ENCODE results near the gene TRDMT1. TPM values are rescaled to one million over a fixed set of nuclear protein-coding genes. Genes with fewer than 3 reads are reported as not detected.

Gene TRDMT1
- total RNA-seq, 3 donors from 2014 or later (not counting 1 experiment from before 2014, with no cell fraction given) = 11.0 to 21.8 (median 14.4) TPM

DNA sequence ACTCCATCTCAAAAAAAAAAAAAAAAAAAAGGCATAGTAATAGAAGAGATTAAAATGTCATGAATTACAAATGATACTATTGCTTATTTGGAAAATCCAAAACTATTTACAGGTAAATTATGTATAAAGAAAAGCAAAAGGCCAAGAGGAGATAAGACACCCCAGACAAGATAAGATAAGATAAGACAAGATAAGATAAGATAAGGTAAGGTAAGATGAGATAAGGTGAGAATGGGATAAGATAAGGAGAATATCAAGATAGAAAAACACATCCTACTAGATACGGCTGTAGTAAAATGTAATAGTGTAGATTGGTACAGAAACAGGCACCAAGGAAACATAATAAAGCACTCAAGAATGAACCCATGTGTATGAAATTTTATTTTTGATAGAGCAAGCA lies 47.5 kb upstream of the TRDMT1 start:
- H3K27me3 ChIP-seq (ENCODE audit: control insufficient read depth, insufficient read depth, low read length) = no peaks in the 10 kb centered on the region
- H3K4me3 ChIP-seq (ENCODE audit: low read length) = no peak overlapping the region
- ATAC-seq = no peak
- Mint-ChIP-seq H3K27me3 (ENCODE audit: low read depth in 2 of 2) (peaks cover 9 to 17% of the 10 kb centered on the region in 2 donors), H3K4me1 (no peaks in the 10 kb centered on the region), H3K4me3 (no peak overlapping the region), H3K27ac (no peak overlapping the region), H3K9me3 (no peaks in the 10 kb centered on the region), H3K36me3 (no peaks in the 10 kb centered on the region)
- no CpG with 5 or more reads among the region's 1 CpG for WGBS (ENCODE audit: insufficient coverage)
- intact Hi-C loops (cut with micrococcal nuclease) = no loop called here
- no peak overlapping the region for H3K27ac ChIP-seq (ENCODE audit: low read length)
- H3K4me1 ChIP-seq (ENCODE audit: control insufficient read depth, insufficient read depth, low read length) = no peaks in the 10 kb centered on the region
- H3K36me3 ChIP-seq (ENCODE audit: control insufficient read depth, insufficient read depth, low read length) = no peaks in the 10 kb centered on the region
- no peak for TF ChIP-seq CTCF (IDR thresholded peaks at IDR 0.05)
- no peaks in the 10 kb centered on the region for H3K9me3 ChIP-seq (ENCODE audit: control insufficient read depth, insufficient read depth, low read length)
- no peak for DNase-seq

GRCh38 chr10:17247210-17247609 lies 45.7 kb upstream of the TRDMT1 start:
- peaks cover 9 to 17% of the 10 kb centered on the region in 2 donors for H3K27me3 Mint-ChIP-seq (ENCODE audit: low read depth in 2 of 2)
- Histone ChIP-seq H3K4me3 (ENCODE audit: low read length) (no peak overlapping the region), H3K27ac (ENCODE audit: low read length) (no peak overlapping the region), H3K36me3 (ENCODE audit: control insufficient read depth, insufficient read depth, low read length) (no peaks in the 10 kb centered on the region), H3K9me3 (ENCODE audit: control insufficient read depth, insufficient read depth, low read length) (no peaks in the 10 kb centered on the region), H3K27me3 (ENCODE audit: control insufficient read depth, insufficient read depth, low read length) (no peaks in the 10 kb centered on the region), H3K4me1 (ENCODE audit: control insufficient read depth, insufficient read depth, low read length) (no peaks in the 10 kb centered on the region)
- 88% methylated on average over 1 of the region's 1 CpG for WGBS (ENCODE audit: insufficient coverage)
- H3K27ac Mint-ChIP-seq = no peak overlapping the region
- no peaks in the 10 kb centered on the region for H3K36me3 Mint-ChIP-seq
- H3K9me3 Mint-ChIP-seq = no peaks in the 10 kb centered on the region
- ATAC-seq = no peak
- TF ChIP-seq CTCF (IDR thresholded peaks at IDR 0.05) = no peak
- H3K4me1 Mint-ChIP-seq = no peaks in the 10 kb centered on the region
- intact Hi-C loops (cut with micrococcal nuclease) = no loop called here
- no peak overlapping the region for H3K4me3 Mint-ChIP-seq
- no peak for DNase-seq

DNA sequence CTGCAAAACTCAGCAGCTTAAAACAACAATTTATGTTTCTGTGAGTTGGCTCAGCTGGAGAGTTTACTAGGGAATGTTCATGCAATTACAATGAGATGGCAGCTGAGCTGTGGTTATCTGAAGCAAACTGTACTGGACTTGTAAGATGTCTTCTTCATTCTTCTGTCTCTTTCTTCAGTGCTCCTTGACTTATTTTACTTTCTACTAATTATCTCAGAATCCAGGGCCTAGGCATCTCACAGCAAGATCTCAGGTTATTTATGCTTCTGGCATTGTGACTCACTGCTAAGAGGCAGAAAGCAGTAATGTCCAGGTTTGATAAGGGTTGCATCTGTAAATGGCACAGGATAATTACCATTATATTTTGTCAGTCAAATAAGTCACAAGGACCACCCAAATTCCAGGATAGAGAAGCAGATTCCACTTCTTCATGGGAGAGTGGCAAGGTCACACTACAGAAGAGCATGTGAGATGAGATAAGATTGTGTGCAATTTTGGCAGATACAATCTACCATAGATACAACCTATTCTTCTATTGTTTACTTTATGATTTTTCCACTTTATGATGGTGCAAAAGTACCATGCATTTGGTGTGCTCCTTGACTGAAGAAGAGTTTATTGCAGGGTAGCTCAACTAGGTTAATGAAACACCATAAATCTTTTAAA lies 43.4 kb upstream of the TRDMT1 start:
- H3K4me1 Mint-ChIP-seq = no peaks in the 10 kb centered on the region
- DNase-seq (no peak), ATAC-seq (no peak)
- H3K4me1 ChIP-seq (ENCODE audit: control insufficient read depth, insufficient read depth, low read length) = no peaks in the 10 kb centered on the region
- no peak overlapping the region for H3K27ac Mint-ChIP-seq
- H3K9me3 Mint-ChIP-seq = no peaks in the 10 kb centered on the region
- intact Hi-C loops (cut with micrococcal nuclease) = no loop called here
- peaks cover 9 to 17% of the 10 kb centered on the region in 2 donors for H3K27me3 Mint-ChIP-seq (ENCODE audit: low read depth in 2 of 2)
- no peak overlapping the region for H3K4me3 ChIP-seq (ENCODE audit: low read length)
- H3K27ac ChIP-seq (ENCODE audit: low read length) = no peak overlapping the region
- H3K36me3 ChIP-seq (ENCODE audit: control insufficient read depth, insufficient read depth, low read length) = no peaks in the 10 kb centered on the region
- no peak for TF ChIP-seq CTCF (IDR thresholded peaks at IDR 0.05)
- H3K4me3 Mint-ChIP-seq = no peak overlapping the region
- no peaks in the 10 kb centered on the region for H3K36me3 Mint-ChIP-seq
- no peaks in the 10 kb centered on the region for H3K9me3 ChIP-seq (ENCODE audit: control insufficient read depth, insufficient read depth, low read length)
- H3K27me3 ChIP-seq (ENCODE audit: control insufficient read depth, insufficient read depth, low read length) = no peaks in the 10 kb centered on the region
